Stimulated activated CD8-positive, alpha-beta memory T cell treated with anti-CD3 and anti-CD28 coated beads, Interleukin-4, amount 100 ng/mL, for 1 hour (primary cell): ENCODE data around the gene LCE1D.

Experiments used
- DNase-seq, 2 donors: peaks; one replicate each; pipeline ENCODE4 v3.0.0-alpha.2; 2020; ENCODE audit warnings: low read depth in 2 of 2, low spot score in 1 of 2

The LCE1D gene

GRCh38 chr1:152796421-152796820 lies at the start of gene LCE1D:
TSS of gene LCE1D (plus strand) at chr1:152796721. CDS start at chr1:152797795, 1,074 bp downstream.
- DNase-seq = no peak

GRCh38 chr1:152747831-152748230 lies 48.7 kb upstream of the LCE1D start:
- no peak for DNase-seq

GRCh38 chr1:152752225-152752624 lies 44.3 kb upstream of the LCE1D start:
- DNase-seq = no peak

- no peak for DNase-seq
Measured at GRCh38 chr1:152753586-152753985, 42.9 kb upstream of the LCE1D start.

GRCh38 chr1:152756872-152757271 lies 39.6 kb upstream of the LCE1D start:
- DNase-seq = no peak

- DNase-seq = no peak
Measured at GRCh38 chr1:152757747-152758146, 38.8 kb upstream of the LCE1D start, which contains the start of gene KPRP. TSS of gene KPRP (plus strand) at chr1:152758025. CDS start at chr1:152759589, 1,564 bp downstream.

GRCh38 chr1:152758636-152759035 lies 37.9 kb upstream of the LCE1D start:
- no peak for DNase-seq

GRCh38 chr1:152759453-152760173 lies 36.9 kb upstream of the LCE1D start:
- DNase-seq = no peak

- DNase-seq = no peak
Measured at GRCh38 chr1:152760551-152761190, 35.9 kb upstream of the LCE1D start.

GRCh38 chr1:152761609-152762213 lies 34.8 kb upstream of the LCE1D start:
- DNase-seq = no peak

- no peak for DNase-seq
Measured at GRCh38 chr1:152768847-152769533, 27.5 kb upstream of the LCE1D start.

- DNase-seq = no peak
Measured at GRCh38 chr1:152770411-152770810, 26.1 kb upstream of the LCE1D start.

- DNase-seq = no peak
Measured at GRCh38 chr1:152774875-152775274, 21.6 kb upstream of the LCE1D start, which contains the start of gene LCE1F. TSS of gene LCE1F (plus strand) at chr1:152775140. CDS start at chr1:152776372, 1,232 bp downstream.

GRCh38 chr1:152776361-152776760 lies 20.2 kb upstream of the LCE1D start:
- no peak for DNase-seq

- DNase-seq = no peak
Measured at GRCh38 chr1:152777510-152778137, 18.9 kb upstream of the LCE1D start.

GRCh38 chr1:152783095-152783494 lies 13.4 kb upstream of the LCE1D start:
- DNase-seq = no peak

- DNase-seq = no peak
Measured at GRCh38 chr1:152786077-152786476, 10.4 kb upstream of the LCE1D start, which contains the start of gene LCE1E. TSS of gene LCE1E (plus strand) at chr1:152786257. CDS start at chr1:152787300, 1,043 bp downstream.

GRCh38 chr1:152795686-152796085 lies 835 bp upstream of the LCE1D start:
- DNase-seq = no peak

GRCh38 chr1:152801333-152801732 lies 4.8 kb downstream of the LCE1D start:
- no peak for DNase-seq

GRCh38 chr1:152806576-152806975 lies 10.1 kb downstream of the LCE1D start, which contains the start of gene LCE1C:
TSS of gene LCE1C (minus strand) at chr1:152806651. CDS start at chr1:152805478, 1,173 bp downstream.
- DNase-seq = no peak

GRCh38 chr1:152811050-152811449 lies 14.5 kb downstream of the LCE1D start:
- no peak for DNase-seq
